IPS-18c (cell line): ENCODE measurements around the gene ISYNA1.
A peak's percentile ranks its signal among the peaks of the same experiment; 100 is the strongest.

ENCODE experiments used
- H3K4me3 ChIP-seq: 2 replicates; pipeline ENCODE4 v1.7.0; 2013; ENCODE audit warnings: low read depth, mild to moderate bottlenecking, low read length, moderate library complexity; ENCODE audit not compliant: insufficient read depth
- H3K9me3 ChIP-seq: one replicate; pipeline ENCODE4 v1.6.1; 2013; ENCODE audit warnings: mild to moderate bottlenecking, low read length, moderate library complexity; ENCODE audit not compliant: control insufficient read depth, insufficient read depth

ISYNA1 gene

DNA sequence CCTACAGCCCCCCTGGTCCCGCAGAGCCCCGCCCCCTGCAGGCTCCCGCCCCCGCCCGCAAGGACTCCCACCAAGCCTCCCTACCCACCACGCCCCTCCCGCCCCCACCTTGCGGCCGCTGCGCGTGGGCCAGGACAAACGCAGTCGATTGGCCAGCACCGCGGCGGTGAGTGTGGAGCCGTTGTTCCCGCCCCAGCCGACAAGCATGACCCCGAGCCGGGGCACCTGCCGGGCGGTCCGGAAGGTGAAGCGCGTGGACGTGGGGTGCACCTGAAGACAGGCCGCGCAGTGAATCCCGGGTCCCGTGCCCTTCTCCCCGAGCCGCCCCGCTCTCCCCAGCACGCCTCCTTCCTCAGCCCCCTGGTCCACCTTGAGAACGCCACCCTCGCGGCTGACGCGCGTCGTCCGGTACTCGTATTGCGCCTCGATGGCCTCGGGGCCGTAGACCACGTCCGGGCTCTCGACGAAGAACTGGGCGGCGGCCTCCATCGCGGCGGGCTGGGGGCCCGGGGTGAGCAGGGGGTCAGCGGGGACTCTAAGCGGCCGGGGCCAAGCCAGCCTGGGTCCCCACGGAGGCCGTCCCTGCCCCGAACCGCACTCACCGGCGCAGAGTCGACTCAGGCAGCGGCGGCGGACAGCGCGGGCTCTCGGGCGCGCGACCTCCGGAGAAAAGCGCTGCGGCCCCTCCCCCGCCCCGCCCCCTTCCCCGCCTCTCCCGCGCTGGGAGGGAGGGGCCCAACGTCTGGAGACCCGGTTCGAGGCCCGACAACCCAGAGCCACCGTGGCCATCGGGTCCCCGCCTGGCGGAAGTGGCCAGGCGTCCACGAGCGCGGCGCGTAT is at the start of gene ISYNA1:
Gene ISYNA1 (minus strand): TSS at position 643 of the 840 bp plus-strand sequence. CDS start 154 bp downstream, at position 489.
- Histone ChIP-seq H3K4me3 (peak within 1 kb of the TSS; percentile 81), H3K9me3 (peaks cover 2% of the 10 kb centered on the region)

DNA sequence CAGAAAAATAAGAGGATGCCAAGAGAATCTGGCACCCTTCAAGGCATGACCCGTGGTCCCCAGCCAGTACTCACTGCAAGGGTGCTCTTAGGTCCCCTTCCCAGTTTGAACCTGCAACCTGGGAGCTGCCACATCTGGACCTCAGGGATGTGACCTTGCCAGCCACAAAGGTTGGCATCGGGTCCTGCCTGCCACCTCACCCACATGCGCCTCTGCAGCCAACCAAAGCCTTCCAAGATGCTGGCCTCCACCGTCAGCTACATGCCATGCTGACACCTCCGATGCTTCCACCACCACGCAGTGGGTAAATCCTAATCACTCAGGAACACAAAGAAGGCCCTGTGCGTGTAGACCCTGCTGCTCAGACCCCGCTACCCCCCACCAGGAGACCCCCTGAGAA is 48.8 kb upstream of the ISYNA1 start:
- Histone ChIP-seq H3K9me3 (no peaks in the 10 kb centered on the region), H3K4me3 (no peak overlapping the region)

DNA sequence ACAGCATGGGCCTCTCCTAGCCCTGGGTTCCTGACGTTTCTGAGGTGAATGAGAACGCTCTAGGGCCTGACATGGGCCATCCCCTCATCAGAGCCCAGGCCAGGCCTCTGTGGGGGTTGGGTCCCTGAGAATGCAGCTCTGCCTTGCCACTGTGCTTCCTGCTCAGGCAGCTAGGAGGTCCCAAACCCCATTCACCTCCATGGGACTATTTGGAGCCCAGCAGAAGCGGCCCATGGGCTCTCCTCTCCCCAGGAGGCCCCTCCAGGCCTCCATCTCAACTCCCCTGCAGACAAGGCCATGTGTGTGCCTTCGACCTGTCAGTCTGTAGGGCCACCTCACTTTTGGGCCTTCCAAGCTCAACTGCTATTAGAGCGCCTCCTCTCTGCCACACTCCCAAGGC is 47.1 kb upstream of the ISYNA1 start:
- Histone ChIP-seq H3K9me3 (no peaks in the 10 kb centered on the region), H3K4me3 (no peak overlapping the region)

DNA sequence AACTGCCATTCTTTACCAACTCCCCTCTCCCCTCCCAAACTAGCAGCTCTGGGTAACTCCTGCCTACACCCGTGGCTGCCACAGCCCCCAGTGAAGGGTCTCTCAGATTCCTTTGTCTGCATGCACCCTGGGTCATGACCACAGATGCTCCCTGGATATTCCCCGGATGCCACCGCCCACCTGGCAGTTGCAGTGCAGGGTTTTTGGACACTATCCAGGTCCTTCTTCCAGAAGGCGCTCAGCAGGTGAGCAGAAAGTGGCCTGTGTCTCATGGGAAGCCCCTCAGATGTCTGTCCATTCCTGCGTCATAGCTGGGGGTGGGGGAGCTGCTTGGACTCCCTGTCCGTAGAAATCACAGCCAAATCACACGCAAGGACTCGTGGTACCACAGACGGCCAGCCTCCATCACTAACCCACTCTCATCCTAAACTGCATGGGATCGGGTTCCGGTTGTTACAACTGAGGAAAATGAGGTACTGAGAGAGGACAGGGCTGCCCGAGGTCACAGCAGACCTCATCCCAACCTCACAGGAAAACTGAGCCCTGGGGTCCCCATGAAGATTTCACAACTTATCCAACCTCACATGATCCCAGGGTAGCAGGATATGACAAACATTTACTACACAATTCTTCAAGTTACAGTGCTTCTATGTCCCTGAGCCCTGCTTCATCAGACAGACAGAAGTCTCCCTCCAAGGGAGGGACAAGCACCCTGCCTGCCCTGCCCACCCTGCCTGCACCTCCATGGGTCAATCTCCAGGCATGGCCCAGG is 45.4 kb upstream of the ISYNA1 start:
- Histone ChIP-seq H3K9me3 (no peaks in the 10 kb centered on the region), H3K4me3 (no peak overlapping the region)

DNA sequence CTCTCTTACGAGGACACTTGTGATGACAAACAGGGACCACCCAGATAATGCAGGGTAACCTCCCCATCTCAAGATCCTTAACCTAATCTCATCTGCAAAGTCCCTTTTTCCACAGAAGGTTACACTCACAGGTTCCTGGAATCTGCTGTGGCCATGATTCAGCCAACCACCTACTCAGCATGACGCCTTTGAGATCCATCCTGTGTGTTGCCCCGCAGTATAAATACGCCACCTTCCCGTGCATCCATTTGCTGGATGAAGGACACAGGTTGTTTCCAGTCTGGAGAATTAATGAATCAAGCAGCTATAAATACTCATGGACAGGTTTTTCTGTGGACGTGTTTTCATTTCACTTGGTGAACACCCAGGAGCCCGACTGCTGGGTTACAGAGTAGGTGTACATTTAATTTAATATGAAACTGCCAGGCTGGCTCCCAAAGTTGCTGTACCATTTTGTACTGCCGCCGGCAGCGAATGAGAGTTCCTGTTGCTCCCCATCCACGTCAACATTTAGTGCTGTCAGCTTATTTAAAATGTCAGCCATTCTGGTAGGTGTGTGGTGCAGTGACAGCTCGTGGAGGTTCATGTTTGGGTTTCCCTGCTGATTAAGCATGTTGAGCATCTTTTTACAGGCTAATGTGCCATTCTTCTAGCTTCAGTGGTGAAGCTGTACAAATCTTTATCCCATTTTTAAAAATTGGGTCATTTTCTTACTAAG is 43.7 kb upstream of the ISYNA1 start:
- Histone ChIP-seq H3K9me3 (no peaks in the 10 kb centered on the region), H3K4me3 (no peak overlapping the region)

DNA sequence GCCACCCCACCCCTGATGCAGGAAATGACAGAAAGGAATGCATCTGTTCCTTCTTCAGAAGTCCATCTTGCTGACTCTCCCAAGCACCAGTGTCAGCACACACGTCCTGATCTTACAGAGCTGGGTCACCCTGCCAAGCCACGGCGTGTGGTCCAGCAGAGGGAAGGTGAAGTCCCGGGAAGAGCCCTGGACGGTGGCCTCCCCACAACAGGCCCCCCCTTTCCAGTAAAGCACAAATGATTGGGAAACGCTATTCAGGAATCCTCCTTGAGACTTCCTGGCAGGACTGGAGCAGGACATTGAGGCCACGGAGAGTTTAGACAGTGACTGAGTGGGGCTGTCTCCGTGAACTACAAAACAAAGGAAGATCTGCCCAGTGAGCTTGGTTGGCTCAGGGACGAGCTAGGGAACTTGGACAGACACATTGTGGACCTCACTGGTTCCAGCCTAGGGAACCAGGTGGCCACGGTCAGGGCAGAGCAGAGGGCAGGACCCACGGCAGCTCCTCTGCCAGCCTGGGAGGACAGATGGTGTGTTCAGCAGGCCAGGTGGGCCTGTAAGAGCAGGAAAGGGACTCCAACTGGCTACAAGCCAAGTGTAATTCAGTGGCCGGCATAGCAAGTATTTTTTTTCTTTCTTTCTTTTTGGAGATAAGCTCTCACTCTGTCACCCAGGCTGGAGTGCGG is 42.2 kb upstream of the ISYNA1 start:
- no peak overlapping the region for H3K4me3 ChIP-seq

DNA sequence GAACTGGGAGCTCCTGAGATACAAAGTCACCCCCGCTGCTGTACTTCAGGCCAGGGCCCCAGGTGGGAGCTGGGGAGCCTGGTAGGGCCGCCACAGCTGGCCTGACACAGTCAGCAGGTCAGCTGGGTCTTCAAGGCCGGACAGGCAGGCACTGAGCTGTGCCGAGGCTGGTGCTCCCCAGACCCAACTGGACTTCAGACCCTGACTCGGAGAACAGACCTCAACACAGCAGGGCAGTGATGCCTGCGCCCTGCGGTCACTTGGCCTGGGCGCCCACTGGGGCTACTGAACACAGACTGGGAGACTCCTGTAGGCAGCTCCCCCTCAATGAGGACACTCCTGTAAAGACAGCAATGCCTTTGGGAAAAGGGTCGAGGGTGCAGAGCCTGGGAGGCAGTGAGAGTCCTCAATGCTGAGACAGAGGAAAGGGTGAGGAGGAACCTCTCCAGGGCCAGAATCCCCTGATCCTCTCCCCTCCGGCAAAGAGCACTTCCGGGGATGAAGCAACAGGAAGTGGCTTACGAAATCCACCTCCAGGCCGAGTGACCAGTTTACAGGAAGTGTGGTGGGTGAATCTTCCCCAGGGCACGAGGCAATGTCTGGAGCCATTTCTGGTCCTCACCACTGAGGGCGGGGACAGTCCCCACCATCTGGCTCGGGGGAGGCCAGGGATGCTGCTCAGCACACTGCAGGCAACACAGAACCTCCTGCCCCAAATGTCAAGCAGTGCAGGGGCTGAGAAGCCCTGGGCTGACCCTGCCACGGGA is 40.8 kb upstream of the ISYNA1 start:
- no peak overlapping the region for H3K4me3 ChIP-seq

More for the DNA sequence above, 42.2 kb upstream of the ISYNA1 start:
- no peaks in the 10 kb centered on the region for H3K9me3 ChIP-seq

DNA sequence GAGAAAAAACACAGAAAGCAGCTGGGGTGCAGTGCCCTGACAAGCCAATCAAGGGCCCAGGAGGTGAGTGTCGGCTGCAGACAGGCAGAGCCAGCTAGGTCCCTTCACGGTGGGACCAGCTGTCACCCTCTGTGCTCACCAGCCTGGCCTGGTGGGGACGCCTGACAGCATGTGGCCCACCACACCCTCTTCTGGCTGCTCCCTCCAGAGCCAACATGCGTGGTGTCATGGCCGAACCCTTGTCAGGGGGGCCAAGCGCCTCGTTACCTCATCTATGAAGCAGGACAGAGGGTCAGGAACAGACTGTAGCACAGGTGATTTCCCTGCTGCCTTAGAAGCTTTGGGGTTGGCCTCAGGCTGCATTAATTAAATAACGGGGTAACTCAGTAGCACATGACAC is 40.0 kb upstream of the ISYNA1 start:
- Histone ChIP-seq H3K9me3 (no peaks in the 10 kb centered on the region), H3K4me3 (no peak overlapping the region)

More for the DNA sequence above, 40.8 kb upstream of the ISYNA1 start:
- H3K9me3 ChIP-seq: no peaks in the 10 kb centered on the region

DNA sequence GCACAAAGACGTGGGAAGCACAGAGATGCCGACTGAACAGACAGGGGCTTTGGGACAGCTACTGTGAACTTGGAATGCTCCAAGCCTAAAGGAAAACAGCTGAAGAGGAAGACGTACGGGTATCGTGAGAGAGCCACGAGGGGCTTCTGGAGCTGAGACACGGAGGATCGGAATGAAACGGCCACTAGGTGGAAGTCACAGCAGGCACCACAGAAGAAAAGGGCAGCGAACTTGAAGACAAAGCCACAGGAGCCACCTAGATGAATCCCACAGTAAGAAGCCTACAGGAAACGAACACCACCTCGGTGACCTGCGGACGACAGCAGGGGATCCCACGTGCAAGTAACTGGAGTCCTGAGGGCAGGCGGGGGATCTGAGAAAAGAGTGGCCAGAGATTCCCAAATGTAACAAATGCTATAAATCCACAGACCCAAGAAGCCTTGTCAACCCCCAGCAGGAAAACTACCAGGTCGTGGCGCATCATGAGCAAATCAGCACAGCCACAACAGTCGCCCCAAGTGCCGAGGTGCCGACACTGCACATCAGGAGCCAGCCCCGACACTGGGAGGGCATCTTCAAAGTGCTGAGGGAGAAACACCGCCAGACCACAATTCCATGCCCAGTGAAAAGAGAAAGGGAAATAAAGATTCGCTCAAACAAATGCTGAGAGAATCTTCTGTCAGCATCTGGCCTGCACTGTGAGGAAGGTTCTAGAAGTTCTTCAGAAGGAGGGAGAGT is 39.3 kb upstream of the ISYNA1 start:
- Histone ChIP-seq H3K4me3 (no peak overlapping the region), H3K9me3 (no peaks in the 10 kb centered on the region)

DNA sequence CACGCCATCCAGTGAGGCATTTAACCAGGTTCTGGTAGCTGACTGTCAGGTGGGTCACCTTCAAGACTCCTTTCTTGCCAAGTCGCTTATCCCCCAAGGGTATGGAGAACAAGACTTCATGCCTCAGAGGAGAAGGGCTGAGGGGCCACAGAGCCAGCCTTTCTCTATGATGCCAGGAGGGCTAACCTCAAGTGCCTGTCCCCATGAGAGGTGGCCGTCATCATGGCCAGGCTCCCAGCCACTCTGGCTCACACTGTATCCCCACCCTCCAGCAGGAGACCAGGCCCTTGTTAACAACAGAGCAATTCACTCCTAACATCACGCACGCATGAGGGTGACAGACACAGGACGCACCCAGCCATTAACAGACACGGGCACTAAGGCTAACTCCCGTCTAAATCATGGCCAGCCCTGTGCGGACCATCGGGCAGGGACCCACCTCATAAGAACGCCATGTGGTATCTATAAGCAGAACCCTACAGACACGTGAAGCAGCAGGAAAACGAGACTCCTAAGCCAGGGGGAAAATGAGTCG is 38.6 kb upstream of the ISYNA1 start:
- Histone ChIP-seq H3K4me3 (no peak overlapping the region), H3K9me3 (no peaks in the 10 kb centered on the region)

DNA sequence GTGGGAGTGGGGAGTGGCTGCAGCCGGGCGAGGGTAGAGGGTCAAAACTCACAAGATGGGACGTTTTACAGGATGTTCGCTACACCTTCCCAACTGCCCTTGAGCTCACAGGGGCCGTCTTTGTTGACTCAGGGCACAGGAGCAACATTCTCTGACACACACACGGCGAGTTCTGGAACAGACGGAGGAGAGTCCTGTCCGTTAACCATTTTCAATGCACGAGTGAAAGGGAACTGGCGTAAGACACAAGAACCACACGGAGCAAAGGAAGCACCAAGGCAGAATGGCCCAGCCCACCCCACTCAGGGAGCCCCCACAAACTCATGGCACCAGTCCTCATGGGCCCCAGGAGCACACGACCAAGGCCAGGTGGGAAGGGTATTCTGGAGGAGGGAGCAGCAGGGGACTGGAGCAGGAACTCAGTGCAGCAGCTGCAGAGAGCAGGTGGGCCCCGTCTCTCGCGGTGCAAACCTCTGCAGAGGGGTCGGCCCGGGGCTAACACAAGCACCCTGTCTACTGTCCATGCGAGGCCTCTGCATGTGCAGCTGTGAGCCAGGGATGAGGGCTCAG is 37.9 kb upstream of the ISYNA1 start:
- H3K4me3 ChIP-seq: no peak overlapping the region
- H3K9me3 ChIP-seq: no peaks in the 10 kb centered on the region

DNA sequence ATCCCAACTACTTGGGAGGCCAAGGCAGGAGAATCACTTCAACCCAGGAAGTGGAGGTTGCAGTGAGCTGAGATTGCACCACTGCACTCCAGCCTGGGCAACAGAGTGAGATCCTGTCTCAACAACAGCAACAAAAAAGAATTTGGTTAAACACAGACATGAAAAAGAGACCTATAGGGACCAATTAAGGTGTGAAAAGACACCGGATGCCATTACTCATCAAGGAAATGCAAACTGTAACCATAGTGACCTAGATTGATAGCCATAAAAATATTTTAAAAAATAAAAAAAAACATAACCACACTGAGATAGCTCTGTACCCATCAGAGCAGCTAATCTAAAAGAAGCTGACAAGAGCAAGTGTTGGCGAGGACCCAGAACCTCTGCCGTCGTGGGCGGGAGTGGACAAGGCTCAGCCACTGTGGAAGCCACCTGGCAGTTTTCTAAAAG is 37.1 kb upstream of the ISYNA1 start:
- Histone ChIP-seq H3K9me3 (no peaks in the 10 kb centered on the region), H3K4me3 (no peak overlapping the region)

DNA sequence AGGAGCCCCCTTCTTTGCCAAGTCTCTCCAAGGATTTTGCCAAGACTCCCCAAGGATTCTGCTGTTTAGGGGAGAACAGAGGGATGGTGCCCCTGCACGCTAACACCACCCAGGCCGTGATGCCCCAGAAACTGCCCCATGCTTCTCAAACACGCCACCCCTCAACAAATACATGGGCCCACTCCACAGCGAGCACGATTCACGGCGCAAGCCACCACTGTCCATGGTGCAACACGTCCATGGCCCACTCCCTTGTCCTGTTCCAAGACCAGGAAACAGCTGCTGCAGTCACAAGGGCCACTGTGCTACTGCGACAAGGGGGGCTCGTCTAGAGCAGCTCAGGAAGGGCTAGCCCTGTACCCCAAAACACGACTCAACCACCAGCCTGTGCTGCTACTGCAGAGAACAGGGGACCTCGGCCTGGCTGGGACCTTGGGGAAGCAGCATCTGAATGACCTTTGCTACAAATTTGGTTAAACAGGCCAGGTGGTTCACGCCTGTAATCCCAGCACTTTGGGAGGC is 36.5 kb upstream of the ISYNA1 start:
- H3K9me3 ChIP-seq: no peaks in the 10 kb centered on the region
- H3K4me3 ChIP-seq: no peak overlapping the region

DNA sequence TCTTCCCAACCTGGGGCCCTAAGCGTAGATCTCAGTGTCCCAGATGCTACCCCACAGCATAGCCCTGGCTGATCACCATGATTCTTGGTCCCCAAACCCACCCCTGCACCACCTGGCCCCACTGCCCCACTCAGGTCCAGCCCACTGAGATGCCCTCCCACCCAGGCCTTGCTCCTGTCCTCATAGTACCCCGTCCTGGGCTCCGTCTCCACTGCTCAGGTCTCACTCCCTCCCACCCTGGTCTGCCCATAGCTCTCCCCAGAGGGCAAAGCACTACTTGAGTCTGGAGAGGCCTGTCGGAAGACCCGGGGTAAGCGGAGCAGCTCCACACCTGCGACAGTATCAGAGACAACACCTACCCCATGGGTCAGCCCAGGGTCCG is 35.8 kb upstream of the ISYNA1 start:
- Histone ChIP-seq H3K9me3 (no peaks in the 10 kb centered on the region), H3K4me3 (no peak overlapping the region)

DNA sequence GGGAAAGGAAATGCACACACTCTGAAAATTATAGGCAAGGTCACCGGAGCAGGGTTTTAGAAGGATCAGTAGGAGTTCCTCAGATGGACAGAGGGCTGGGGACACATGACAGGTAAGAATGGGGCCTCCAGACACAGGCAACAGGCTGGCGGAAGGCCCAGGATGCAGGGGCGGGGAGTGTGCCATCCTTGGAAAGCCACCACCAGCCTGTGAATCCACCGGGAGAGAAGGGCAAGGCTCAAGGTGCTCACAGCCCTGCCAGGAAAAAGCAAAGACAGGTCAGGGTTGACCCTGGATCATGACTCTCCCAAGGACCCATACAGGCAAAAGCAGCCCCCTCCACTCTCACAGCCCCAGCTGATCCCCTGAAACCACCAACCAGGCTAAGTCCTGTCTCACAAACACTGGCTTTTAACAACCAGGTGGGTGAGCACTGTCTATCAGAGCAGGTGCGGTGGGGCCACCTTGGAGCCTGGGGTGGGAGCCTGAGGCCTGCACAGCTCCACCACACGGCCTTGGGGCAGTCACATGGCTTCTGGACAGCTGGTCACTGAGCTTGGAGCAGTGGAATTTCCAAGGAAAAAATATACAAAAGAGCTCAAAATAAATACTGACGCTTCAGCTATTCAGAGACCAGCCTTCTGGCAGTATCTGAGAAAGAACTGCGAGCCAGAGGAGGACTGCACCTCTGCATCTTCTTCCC is 35.2 kb upstream of the ISYNA1 start:
- no peak overlapping the region for H3K4me3 ChIP-seq
- H3K9me3 ChIP-seq: no peaks in the 10 kb centered on the region
